Caki2 (cell line): ENCODE data around the gene MYO1E. TPM values are rescaled to one million over a fixed set of nuclear protein-coding genes. Genes with fewer than 3 reads are reported as not detected.

ENCODE experiments used
- DNase-seq: peaks from one replicate; pipeline ENCODE4 v3.0.0-alpha.2; 2015; ENCODE audit warnings: low read depth
- in situ Hi-C: cut with HindIII; loops from 2 replicates; pipeline ENCODE4 v1.10.0; 2016; ENCODE audit warnings: low sequenced_read_pairs, low pct_unique_long_range_greater_than_20kb, mixed read lengths
- total RNA-seq: library from RNA; depleted of rRNA; stranded (reverse); fragments of >200 nt; shearing (Covaris generic); gene quantifications from 2 replicates; pipeline ENCODE4 v1.2.3, GENCODE V29; 2014; ENCODE audit warnings: low replicate concordance

The MYO1E gene
- total RNA-seq, 1 experiment from 2014 or later, result 104 TPM

DNA sequence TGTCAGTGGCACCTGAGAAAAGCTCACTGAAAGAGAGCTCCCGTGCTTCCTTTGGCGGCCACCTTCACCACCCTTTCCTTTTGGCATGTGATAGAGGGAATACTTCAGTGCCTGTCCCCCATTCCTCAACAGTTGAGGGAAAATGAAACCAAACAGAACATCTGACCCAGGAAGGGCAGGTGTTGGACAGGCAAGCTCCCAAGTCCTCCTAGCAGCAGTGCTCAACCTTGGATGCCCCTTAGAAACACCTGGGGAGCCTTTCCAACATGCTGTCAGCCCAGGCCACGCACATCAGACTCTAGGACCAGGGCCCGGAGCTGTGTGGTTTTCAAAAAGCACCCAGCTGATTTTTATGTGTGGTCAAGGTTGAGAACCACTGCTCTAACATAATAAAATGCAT, 143.7 kb downstream of the MYO1E start:
- no peak for DNase-seq
- in situ Hi-C loops, result no loop called here

DNA sequence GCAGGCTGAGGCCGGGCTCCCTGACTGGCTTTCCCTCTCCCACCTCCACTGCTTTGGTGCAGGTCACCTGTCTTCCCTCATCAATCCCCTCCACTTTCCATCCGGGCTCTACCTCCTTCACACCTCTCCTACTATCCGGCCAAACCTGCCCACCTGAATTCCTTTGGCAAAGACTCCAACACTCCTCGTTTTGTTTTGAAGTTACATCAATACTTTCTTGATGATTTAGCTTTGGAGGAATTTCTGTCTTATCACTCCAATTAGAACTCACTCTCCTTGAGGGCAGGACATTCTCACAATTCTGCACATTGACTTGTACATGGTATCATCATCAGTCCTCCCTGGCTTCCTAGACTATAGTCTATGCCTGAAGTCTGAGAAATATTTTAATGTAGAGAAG, 145.7 kb downstream of the MYO1E start:
- in situ Hi-C loops, result no loop called here
- no peak for DNase-seq

DNA sequence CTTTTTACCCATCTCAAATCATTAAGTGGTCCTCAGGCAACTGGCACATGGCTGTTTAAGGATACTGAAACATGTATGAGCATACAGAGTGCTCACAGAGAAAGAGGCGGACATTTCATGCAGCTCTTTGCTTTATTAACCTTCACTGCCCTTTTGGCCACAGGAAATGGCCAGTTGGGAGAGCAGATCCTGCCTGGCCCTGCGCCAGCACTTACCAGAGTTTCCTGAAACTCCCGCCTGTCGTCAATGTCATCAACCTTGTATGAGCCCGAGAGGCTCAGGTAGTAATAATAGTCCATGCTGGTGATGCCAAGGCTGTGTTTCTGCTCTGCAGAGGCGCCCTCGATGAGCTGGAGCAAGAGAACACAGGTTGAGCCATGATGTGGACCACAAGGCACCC, 148.2 kb downstream of the MYO1E start:
- in situ Hi-C loops, result no loop called here
- no peak for DNase-seq

GRCh38 chr15:59223736-59224135, 148.9 kb downstream of the MYO1E start:
- no peak for DNase-seq
- in situ Hi-C loops, result no loop called here

DNA sequence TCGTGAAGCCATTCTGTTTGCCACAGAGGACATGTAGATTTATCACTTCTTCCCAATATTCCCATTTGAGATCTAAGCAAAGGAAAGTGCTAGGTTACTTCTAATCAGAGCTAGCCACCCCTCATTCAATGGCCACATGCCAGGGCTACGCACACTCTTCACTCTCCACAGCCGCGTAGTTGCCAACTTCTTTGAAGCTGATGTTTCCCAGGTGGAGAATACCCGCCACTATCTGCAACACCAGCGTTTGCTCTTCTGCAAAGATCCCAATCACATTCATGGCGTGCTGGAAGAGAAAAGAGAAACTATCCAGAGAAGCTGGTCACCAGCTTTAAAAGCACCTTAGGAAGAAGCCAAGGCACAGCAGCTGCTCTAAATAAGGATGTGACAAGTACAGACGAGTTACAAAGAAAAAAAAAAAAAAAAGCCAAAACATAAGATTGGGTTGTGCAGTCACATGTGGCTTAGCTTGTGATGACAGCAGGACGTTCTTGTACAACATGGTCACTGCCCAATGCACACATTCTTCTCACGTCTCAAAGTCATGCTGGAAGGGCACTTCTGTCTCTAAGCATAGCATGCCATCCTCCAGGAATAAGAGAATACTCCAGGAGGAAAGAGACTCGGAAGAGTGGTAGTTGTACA, 149.6 kb downstream of the MYO1E start:
- in situ Hi-C loops, result no loop called here
- DNase-seq, result no peak

DNA sequence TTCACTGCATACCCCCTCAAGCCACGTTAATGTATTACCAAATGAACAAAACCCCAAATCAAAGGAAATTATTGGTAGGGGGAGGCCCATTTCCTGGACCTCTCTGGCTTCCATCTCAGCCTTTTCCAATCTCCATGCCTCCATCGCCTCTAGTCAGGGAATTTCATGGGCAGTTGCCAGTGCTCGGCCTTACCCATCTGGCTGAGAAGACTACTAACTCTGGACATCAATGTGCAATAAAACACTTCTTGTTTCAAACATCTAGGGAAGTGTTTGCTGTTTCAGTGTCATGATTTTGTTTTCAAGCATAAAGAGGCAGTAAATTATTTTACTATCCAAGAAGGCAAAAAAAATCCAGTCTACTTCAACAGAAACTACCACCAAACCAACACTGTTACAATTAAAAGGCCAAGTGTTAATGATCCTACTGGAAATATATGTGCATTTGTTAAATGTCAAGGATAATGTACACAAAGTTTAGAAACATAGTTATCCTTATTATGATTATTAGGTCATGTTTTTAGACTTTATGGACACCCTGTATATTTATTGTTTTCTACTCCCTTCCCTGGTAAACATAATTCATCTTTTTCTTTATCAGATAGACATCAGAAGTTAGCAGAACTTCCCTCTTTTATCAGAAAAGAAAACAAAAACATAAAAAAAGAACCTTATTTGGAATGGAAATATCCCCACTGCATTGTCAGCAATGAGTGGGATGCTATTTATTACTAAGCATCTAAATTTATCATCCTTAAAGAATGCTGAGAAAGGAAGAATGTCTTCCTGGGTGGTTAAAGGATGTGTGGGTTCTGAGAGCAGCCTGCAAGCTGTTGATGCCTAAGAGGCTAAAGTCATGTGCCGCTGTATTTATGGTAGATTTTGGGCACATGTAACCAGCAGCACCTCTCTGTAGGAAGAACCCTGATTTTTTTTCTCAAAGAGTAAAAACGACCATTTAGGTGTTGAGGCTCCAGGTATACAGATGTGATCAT, 150.9 kb downstream of the MYO1E start:
- in situ Hi-C loops, result no loop called here
- no peak for DNase-seq

DNA sequence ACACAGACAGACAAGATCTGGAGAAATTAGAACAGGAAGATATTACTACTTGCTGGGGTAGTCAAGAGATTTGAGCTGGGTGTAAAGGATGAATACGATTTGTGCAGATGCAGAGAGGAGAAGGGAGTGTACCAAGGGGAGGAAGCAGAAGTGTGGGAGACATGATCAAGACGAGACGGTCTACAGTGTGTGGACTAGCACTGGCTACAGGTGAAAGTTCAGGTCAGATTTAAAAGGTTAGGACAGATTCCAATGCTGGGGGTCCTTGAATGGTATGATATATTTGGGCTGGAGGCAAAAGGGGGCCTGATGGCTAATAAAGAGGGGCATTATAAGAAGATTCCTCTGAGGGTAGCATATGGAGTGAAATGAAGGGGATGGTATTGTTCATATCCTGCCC, 154.0 kb downstream of the MYO1E start:
- in situ Hi-C loops, result no loop called here
- DNase-seq, result no peak

DNA sequence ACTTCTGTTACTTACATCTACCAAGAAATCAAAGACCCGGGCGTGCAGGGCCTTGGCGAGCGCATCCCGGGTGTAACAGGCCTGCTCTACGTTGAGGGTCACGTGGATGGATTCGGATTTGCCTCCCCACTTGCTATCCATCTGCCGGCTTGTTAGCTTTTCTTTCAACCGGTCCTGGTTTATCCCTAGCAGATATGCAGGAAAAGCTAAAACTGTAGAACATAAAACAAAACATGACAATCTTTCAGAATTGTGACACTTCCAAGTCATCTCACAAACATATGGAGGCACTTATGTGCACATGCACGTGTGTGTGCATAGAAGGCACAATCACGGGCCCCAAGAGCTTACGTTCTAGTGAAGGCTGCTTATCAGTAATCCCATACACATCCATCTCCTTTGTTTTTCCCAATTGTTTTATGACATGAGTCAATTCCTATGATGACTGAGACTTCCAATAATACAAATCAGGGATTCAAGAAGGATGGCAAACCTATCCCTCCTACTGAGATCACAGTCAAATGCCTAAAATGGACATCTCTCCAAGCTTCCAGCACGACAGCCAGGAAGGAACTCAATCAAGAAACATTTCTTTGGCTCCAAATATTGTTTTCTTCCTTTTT, 154.7 kb downstream of the MYO1E start:
- no peak for DNase-seq

GRCh38 chr15:59216911-59217310, 155.8 kb downstream of the MYO1E start:
- in situ Hi-C loops, result no loop called here
- DNase-seq, result no peak

More for the DNA sequence above, 154.7 kb downstream of the MYO1E start:
- in situ Hi-C loops, result no loop called here

DNA sequence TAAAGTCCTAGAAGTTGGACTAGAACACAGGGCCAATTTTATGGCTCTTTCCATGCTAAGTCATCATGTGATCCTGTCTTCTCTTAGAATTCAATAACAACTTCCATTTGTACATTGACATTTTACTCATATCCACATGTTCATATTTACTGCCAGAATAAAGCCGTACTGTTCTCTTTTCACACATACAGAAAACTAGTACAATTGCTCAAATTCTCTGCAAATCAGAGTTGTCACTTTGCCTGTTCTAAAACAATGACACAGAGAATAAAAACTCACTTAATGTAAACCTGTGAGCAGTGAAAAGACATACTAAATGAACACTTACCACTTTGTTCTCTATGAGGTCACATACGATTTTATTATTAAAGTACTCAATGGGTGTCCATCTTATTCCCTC, 162.5 kb downstream of the MYO1E start:
- DNase-seq, result no peak
- in situ Hi-C loops, result no loop called here

GRCh38 chr15:59208613-59209249, 163.9 kb downstream of the MYO1E start:
- in situ Hi-C loops, result no loop called here
- no peak for DNase-seq

GRCh38 chr15:59206623-59207183, 166.0 kb downstream of the MYO1E start, which contains the start of gene LDHAL6B:
LDHAL6B (plus strand) TSS chr15:59206843; CDS start chr15:59206941, 98 bp downstream.
- DNase-seq, result no peak
- in situ Hi-C loops, result no loop called here

- DNase-seq, result no peak
- in situ Hi-C loops, result no loop called here
Observed at GRCh38 chr15:59205839-59206622, 166.6 kb downstream of the MYO1E start.

GRCh38 chr15:59203657-59204056, 169.0 kb downstream of the MYO1E start:
- in situ Hi-C loops, result no loop called here
- no peak for DNase-seq

- in situ Hi-C loops, result no loop called here
- no peak for DNase-seq
Observed at GRCh38 chr15:59203008-59203407, 169.7 kb downstream of the MYO1E start.

DNA sequence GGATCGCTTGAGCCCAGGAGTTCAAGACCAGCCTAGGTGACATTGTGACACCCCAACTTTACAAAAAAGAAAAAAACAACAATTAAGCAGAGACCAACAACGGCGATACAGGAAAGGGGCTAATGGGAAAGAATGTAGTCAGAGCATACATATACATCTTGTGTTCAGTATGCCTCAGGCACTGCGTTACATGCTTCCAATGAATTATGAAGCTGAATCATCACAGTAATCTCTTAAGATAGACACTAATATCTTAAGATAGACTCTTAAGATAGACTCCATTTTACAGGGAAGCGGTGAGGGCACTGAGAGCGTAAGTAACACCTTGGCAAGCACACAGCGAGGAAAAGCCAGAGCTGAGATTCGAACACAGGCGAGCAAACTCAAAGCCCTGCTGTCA, 172.1 kb downstream of the MYO1E start:
- in situ Hi-C loops, result no loop called here

GRCh38 chr15:59199626-59200465, 172.8 kb downstream of the MYO1E start:
- DNase-seq, result peak; percentile 89
- in situ Hi-C loops, result no loop called here

More for the DNA sequence above, 172.1 kb downstream of the MYO1E start:
- DNase-seq, result no peak
